GM23338 (cell line): ENCODE data around the gene CHST11. TPM values are rescaled to one million over a fixed set of nuclear protein-coding genes. Genes with fewer than 3 reads are reported as not detected.
A peak's percentile ranks its signal among the peaks of the same experiment; 100 is the strongest.

Source experiments
- ATAC-seq: fragments of 200-7000 bp; cut with Tn5 transposase; 3 replicates; pipeline ENCODE4 v1.9.1; 2020
- DNase-seq: peaks from one replicate; pipeline ENCODE4 v3.0.0-alpha.2; 2015; ENCODE audit warnings: low spot score
- H2AFZ ChIP-seq: fragments of 200-600 bp; sonication (generic); 2 replicates; pipeline ENCODE4 v1.8.0; 2016; ENCODE audit warnings: antibody characterized with exemption, mild to moderate bottlenecking, moderate library complexity
- H3F3A ChIP-seq: fragments of 200-600 bp; sonication (generic); replicated peaks from 2 replicates; pipeline ENCODE4 v1.8.0; 2017; ENCODE audit warnings: antibody characterized with exemption, mixed run types, low read depth
- H3K27ac ChIP-seq: fragments of 200-600 bp; sonication (generic); 2 replicates; pipeline ENCODE4 v1.6.1; 2016; ENCODE audit warnings: low read depth
- H3K27me3 ChIP-seq: fragments of 200-600 bp; sonication (generic); 2 replicates; pipeline ENCODE4 v1.8.0; 2016; ENCODE audit warnings: mild to moderate bottlenecking, mixed run types, moderate library complexity; ENCODE audit not compliant: insufficient read depth
- H3K36me3 ChIP-seq: fragments of 200-600 bp; sonication (generic); 2 replicates; pipeline ENCODE4 v1.8.0; 2016; ENCODE audit warnings: mild to moderate bottlenecking; ENCODE audit not compliant: insufficient read depth
- H3K4me1 ChIP-seq: fragments of 200-600 bp; sonication (generic); 2 replicates; pipeline ENCODE4 v1.8.0; 2016; ENCODE audit warnings: mild to moderate bottlenecking, moderate library complexity; ENCODE audit not compliant: insufficient read depth
- H3K4me2 ChIP-seq: fragments of 200-600 bp; sonication (generic); 2 replicates; pipeline ENCODE4 v1.7.1; 2017; ENCODE audit warnings: mixed run types
- H3K4me3 ChIP-seq: fragments of 200-600 bp; sonication (generic); 2 replicates; pipeline ENCODE4 v1.6.1; 2016; ENCODE audit warnings: mixed run types
- H3K79me2 ChIP-seq: fragments of 200-600 bp; sonication (generic); replicated peaks from 2 replicates; pipeline ENCODE4 v1.8.0; 2017; ENCODE audit warnings: mild to moderate bottlenecking; ENCODE audit not compliant: insufficient read depth
- H3K9me2 ChIP-seq: fragments of 200-600 bp; sonication (generic); 2 replicates; pipeline ENCODE4 v1.8.0; 2017; ENCODE audit not compliant: insufficient read depth
- H4K20me1 ChIP-seq: fragments of 200-600 bp; sonication (generic); replicated peaks from 2 replicates; pipeline ENCODE4 v1.8.0; 2017; ENCODE audit warnings: mild to moderate bottlenecking; ENCODE audit not compliant: insufficient read depth
- H3K27ac Mint-ChIP-seq: 2 replicates; pipeline ENCODE4 v1.8.0; 2020; ENCODE audit warnings: inconsistent platforms, mild to moderate bottlenecking, moderate library complexity, mixed read lengths
- H3K27me3 Mint-ChIP-seq: 3 replicates; pipeline ENCODE4 v1.8.0; 2022; ENCODE audit warnings: low read depth, mild to moderate bottlenecking, moderate library complexity, mixed read lengths, inconsistent platforms; ENCODE audit not compliant: insufficient read depth, poor library complexity
- H3K36me3 Mint-ChIP-seq: 3 replicates; pipeline ENCODE4 v1.8.0; 2021; ENCODE audit warnings: low read depth, mild to moderate bottlenecking, inconsistent platforms, moderate library complexity, mixed read lengths
- H3K4me1 Mint-ChIP-seq: 3 replicates; pipeline ENCODE4 v1.8.0; 2020; ENCODE audit warnings: mild to moderate bottlenecking, inconsistent platforms, mixed read lengths
- H3K4me3 Mint-ChIP-seq: 3 replicates; pipeline ENCODE4 v1.8.0; 2021; ENCODE audit warnings: moderate library complexity, mild to moderate bottlenecking, inconsistent platforms, mixed read lengths
- H3K9me3 Mint-ChIP-seq: 3 replicates; pipeline ENCODE4 v1.8.0; 2020; ENCODE audit warnings: moderate library complexity, mild to moderate bottlenecking, inconsistent platforms, mixed read lengths
- CREB1 ChIP-seq: fragments of 250-450 bp; sonication (Bioruptor Pico); IDR thresholded peaks from 2 replicates; pipeline ENCODE4 v1.5.0; 2020; ENCODE audit warnings: low read depth, mild to moderate bottlenecking, moderate library complexity
- EZH2phosphoT487 ChIP-seq: fragments of 200-600 bp; sonication (generic); IDR thresholded peaks from one replicate; pipeline ENCODE4 v1.8.1; 2018; ENCODE audit warnings: antibody characterized with exemption; ENCODE audit not compliant: unreplicated experiment
- JUNB ChIP-seq: IDR thresholded peaks from one replicate; pipeline ENCODE4 v1.6.1; 2016; ENCODE audit warnings: antibody characterized with exemption; ENCODE audit not compliant: unreplicated experiment
- NANOG ChIP-seq: IDR thresholded peaks from 2 replicates; pipeline ENCODE4 v1.6.1; 2016; ENCODE audit warnings: antibody characterized with exemption, borderline replicate concordance
- POLR2AphosphoS5 ChIP-seq: IDR thresholded peaks from 2 replicates; pipeline ENCODE4 v1.6.1; 2016; ENCODE audit warnings: antibody characterized with exemption, low read depth
- STAT1 ChIP-seq: IDR thresholded peaks from one replicate; pipeline ENCODE4 v1.6.1; 2016; ENCODE audit warnings: antibody characterized with exemption; ENCODE audit not compliant: unreplicated experiment
- ZNF114 ChIP-seq: fragments of 250-450 bp; sonication (Bioruptor Pico); IDR thresholded peaks from 2 replicates; pipeline ENCODE4 v1.5.0; 2020; ENCODE audit warnings: mild to moderate bottlenecking, moderate library complexity
- polyA plus RNA-seq: library from polyadenylated mRNA; unstranded; fragments of >200 nt; fragmentation: Nextera tagmentation; extraction: Ambion mirVana; gene quantifications from 2 replicates; pipeline ENCODE4 v1.2.1, GENCODE V29; 2016
- total RNA-seq: library from RNA; depleted of rRNA; stranded (reverse); fragments of >200 nt; shearing (Covaris generic); gene quantifications from 2 replicates; pipeline ENCODE4 v1.2.3, GENCODE V29; 2014
- TF ChIP-seq, protein P1 (sequence below): IDR thresholded peaks from one replicate; pipeline ENCODE4 v1.6.1; 2018; ENCODE audit warnings: antibody characterized with exemption; ENCODE audit not compliant: unreplicated experiment
- TF ChIP-seq, protein P2 (sequence below), 2 experiments: fragments of 200-600 bp in 1 of 2; sonication (generic) in 1 of 2; conservative IDR thresholded peaks; 2 replicates each; pipeline versions ENCODE4 v1.5.1 to v1.6.1; 2016 to 2017; ENCODE audit warnings: antibody characterized with exemption in 2 of 2, low read depth in 2 of 2, mild to moderate bottlenecking in 2 of 2, moderate library complexity in 1 of 2
- TF ChIP-seq, protein P3 (sequence below): fragments of 250-450 bp; sonication (Bioruptor Pico); IDR thresholded peaks from 2 replicates; pipeline ENCODE4 v1.5.0; 2020; ENCODE audit warnings: mild to moderate bottlenecking, moderate library complexity

The CHST11 gene
- total and polyA plus RNA-seq, 2 experiments from 2014 or later = 7.7 to 25.7 TPM

DNA sequence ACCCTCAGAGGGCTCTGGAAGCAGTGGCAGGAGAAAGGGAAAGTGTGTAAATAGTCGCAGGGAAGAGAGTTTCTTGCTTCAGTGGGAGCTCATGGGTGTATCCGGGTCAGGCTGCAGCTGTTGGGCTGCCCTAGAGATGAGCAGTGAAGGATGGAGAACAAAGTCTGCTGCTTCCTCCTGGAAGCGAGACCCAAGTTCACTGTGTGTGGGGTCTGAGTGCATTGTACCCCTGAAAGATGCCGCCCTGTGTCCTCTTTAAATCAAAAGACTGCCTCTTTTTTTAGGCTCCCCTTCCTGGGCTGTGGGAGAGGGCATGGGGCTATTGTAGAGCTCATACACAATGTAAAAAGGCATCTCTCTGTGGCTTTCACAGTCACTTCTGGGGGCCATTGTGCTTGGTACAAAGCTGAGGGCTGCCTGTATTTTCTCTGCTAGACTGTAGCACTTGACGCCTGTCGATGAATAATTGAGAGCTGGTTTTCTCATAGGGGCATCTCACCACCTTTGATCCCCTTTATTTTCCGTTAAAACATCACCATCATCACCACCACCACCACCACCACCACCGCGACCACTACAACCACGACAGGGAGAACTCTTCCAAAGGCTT, 16.7 kb downstream of the CHST11 start:
- H3K36me3 Mint-ChIP-seq = no peaks in the 10 kb centered on the region
- no peak overlapping the region; the same call in 1 of the 2 replicates for H3K27ac Mint-ChIP-seq
- Histone ChIP-seq H3K4me3 (no peak overlapping the region), H3K27ac (no peak overlapping the region), H3K79me2 (peaks cover 18% of the 10 kb centered on the region), H3K27me3 (no peaks in the 10 kb centered on the region), H3K4me1 (peaks cover 13% of the 10 kb centered on the region), H4K20me1 (peaks cover 11% of the 10 kb centered on the region), H3K4me2 (no peak overlapping the region), H3F3A (no peaks in the 10 kb centered on the region), H2AFZ (no peak overlapping the region), H3K36me3 (no peaks in the 10 kb centered on the region), H3K9me2 (peaks cover 3% of the 10 kb centered on the region; the same call in 1 of the 2 replicates)
- TF ChIP-seq, protein P1, sequence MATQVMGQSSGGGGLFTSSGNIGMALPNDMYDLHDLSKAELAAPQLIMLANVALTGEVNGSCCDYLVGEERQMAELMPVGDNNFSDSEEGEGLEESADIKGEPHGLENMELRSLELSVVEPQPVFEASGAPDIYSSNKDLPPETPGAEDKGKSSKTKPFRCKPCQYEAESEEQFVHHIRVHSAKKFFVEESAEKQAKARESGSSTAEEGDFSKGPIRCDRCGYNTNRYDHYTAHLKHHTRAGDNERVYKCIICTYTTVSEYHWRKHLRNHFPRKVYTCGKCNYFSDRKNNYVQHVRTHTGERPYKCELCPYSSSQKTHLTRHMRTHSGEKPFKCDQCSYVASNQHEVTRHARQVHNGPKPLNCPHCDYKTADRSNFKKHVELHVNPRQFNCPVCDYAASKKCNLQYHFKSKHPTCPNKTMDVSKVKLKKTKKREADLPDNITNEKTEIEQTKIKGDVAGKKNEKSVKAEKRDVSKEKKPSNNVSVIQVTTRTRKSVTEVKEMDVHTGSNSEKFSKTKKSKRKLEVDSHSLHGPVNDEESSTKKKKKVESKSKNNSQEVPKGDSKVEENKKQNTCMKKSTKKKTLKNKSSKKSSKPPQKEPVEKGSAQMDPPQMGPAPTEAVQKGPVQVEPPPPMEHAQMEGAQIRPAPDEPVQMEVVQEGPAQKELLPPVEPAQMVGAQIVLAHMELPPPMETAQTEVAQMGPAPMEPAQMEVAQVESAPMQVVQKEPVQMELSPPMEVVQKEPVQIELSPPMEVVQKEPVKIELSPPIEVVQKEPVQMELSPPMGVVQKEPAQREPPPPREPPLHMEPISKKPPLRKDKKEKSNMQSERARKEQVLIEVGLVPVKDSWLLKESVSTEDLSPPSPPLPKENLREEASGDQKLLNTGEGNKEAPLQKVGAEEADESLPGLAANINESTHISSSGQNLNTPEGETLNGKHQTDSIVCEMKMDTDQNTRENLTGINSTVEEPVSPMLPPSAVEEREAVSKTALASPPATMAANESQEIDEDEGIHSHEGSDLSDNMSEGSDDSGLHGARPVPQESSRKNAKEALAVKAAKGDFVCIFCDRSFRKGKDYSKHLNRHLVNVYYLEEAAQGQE = no peak
- TF ChIP-seq ZNF114 (CRISPR knock-in tag) (no peak), CREB1 (no peak), STAT1 (no peak), NANOG (no peak), JUNB (no peak), EZH2phosphoT487 (no peak)
- H3K9me3 Mint-ChIP-seq = no peaks in the 10 kb centered on the region
- H3K4me1 Mint-ChIP-seq = peaks cover 33% of the 10 kb centered on the region
- ATAC-seq = peak; percentile 78
- H3K4me3 Mint-ChIP-seq = no peak overlapping the region; the same call in 2 of the 3 replicates
- peaks cover 10% of the 10 kb centered on the region for H3K27me3 Mint-ChIP-seq
- DNase-seq = no peak

DNA sequence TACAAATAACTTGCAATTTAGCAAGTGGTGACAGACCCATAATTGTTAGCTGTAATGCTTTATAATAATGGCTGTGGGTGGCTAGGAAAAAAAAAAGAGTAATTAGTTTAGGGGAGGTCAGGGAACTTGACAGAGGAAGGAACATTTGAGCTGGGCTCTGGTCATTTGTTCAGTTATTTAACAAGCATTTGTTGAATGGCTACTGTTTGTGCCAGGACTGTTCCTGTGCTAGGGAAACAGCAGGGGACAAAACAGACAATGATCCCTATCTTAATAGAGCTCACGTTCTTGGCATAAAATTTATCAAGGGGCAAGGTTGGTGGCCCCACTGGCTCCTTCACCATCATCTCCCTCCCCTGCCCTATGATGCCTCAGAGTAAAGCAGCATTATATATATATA, 18.5 kb downstream of the CHST11 start:
- no peaks in the 10 kb centered on the region for H3K9me3 Mint-ChIP-seq
- Histone ChIP-seq H3K27me3 (no peaks in the 10 kb centered on the region), H3K27ac (no peak overlapping the region), H3K36me3 (no peaks in the 10 kb centered on the region), H3K9me2 (peaks cover 11% of the 10 kb centered on the region; the same call in 1 of the 2 replicates), H3F3A (no peaks in the 10 kb centered on the region), H3K79me2 (peaks cover 14% of the 10 kb centered on the region), H3K4me1 (peaks cover 3% of the 10 kb centered on the region; the same call in 1 of the 2 replicates), H3K4me2 (no peak overlapping the region), H2AFZ (no peak overlapping the region), H4K20me1 (no peaks in the 10 kb centered on the region; the same call in 1 of the 2 replicates), H3K4me3 (no peak overlapping the region)
- no peak overlapping the region for H3K27ac Mint-ChIP-seq
- no peaks in the 10 kb centered on the region for H3K36me3 Mint-ChIP-seq
- no peak overlapping the region for H3K4me3 Mint-ChIP-seq
- DNase-seq (no peak), ATAC-seq (no peak)
- peaks cover 27% of the 10 kb centered on the region for H3K4me1 Mint-ChIP-seq
- H3K27me3 Mint-ChIP-seq = peaks cover 5% of the 10 kb centered on the region
- TF ChIP-seq EZH2phosphoT487 = no peak
- TF ChIP-seq, protein P2, sequence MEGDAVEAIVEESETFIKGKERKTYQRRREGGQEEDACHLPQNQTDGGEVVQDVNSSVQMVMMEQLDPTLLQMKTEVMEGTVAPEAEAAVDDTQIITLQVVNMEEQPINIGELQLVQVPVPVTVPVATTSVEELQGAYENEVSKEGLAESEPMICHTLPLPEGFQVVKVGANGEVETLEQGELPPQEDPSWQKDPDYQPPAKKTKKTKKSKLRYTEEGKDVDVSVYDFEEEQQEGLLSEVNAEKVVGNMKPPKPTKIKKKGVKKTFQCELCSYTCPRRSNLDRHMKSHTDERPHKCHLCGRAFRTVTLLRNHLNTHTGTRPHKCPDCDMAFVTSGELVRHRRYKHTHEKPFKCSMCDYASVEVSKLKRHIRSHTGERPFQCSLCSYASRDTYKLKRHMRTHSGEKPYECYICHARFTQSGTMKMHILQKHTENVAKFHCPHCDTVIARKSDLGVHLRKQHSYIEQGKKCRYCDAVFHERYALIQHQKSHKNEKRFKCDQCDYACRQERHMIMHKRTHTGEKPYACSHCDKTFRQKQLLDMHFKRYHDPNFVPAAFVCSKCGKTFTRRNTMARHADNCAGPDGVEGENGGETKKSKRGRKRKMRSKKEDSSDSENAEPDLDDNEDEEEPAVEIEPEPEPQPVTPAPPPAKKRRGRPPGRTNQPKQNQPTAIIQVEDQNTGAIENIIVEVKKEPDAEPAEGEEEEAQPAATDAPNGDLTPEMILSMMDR (conservative IDR thresholded peaks at IDR 0.05; ENCODE audit: low read depth in 2 of 2) = no peak
- TF ChIP-seq POLR2AphosphoS5 = no peak
- TF ChIP-seq NANOG = no peak
- no peak for TF ChIP-seq STAT1
- TF ChIP-seq, protein P3, sequence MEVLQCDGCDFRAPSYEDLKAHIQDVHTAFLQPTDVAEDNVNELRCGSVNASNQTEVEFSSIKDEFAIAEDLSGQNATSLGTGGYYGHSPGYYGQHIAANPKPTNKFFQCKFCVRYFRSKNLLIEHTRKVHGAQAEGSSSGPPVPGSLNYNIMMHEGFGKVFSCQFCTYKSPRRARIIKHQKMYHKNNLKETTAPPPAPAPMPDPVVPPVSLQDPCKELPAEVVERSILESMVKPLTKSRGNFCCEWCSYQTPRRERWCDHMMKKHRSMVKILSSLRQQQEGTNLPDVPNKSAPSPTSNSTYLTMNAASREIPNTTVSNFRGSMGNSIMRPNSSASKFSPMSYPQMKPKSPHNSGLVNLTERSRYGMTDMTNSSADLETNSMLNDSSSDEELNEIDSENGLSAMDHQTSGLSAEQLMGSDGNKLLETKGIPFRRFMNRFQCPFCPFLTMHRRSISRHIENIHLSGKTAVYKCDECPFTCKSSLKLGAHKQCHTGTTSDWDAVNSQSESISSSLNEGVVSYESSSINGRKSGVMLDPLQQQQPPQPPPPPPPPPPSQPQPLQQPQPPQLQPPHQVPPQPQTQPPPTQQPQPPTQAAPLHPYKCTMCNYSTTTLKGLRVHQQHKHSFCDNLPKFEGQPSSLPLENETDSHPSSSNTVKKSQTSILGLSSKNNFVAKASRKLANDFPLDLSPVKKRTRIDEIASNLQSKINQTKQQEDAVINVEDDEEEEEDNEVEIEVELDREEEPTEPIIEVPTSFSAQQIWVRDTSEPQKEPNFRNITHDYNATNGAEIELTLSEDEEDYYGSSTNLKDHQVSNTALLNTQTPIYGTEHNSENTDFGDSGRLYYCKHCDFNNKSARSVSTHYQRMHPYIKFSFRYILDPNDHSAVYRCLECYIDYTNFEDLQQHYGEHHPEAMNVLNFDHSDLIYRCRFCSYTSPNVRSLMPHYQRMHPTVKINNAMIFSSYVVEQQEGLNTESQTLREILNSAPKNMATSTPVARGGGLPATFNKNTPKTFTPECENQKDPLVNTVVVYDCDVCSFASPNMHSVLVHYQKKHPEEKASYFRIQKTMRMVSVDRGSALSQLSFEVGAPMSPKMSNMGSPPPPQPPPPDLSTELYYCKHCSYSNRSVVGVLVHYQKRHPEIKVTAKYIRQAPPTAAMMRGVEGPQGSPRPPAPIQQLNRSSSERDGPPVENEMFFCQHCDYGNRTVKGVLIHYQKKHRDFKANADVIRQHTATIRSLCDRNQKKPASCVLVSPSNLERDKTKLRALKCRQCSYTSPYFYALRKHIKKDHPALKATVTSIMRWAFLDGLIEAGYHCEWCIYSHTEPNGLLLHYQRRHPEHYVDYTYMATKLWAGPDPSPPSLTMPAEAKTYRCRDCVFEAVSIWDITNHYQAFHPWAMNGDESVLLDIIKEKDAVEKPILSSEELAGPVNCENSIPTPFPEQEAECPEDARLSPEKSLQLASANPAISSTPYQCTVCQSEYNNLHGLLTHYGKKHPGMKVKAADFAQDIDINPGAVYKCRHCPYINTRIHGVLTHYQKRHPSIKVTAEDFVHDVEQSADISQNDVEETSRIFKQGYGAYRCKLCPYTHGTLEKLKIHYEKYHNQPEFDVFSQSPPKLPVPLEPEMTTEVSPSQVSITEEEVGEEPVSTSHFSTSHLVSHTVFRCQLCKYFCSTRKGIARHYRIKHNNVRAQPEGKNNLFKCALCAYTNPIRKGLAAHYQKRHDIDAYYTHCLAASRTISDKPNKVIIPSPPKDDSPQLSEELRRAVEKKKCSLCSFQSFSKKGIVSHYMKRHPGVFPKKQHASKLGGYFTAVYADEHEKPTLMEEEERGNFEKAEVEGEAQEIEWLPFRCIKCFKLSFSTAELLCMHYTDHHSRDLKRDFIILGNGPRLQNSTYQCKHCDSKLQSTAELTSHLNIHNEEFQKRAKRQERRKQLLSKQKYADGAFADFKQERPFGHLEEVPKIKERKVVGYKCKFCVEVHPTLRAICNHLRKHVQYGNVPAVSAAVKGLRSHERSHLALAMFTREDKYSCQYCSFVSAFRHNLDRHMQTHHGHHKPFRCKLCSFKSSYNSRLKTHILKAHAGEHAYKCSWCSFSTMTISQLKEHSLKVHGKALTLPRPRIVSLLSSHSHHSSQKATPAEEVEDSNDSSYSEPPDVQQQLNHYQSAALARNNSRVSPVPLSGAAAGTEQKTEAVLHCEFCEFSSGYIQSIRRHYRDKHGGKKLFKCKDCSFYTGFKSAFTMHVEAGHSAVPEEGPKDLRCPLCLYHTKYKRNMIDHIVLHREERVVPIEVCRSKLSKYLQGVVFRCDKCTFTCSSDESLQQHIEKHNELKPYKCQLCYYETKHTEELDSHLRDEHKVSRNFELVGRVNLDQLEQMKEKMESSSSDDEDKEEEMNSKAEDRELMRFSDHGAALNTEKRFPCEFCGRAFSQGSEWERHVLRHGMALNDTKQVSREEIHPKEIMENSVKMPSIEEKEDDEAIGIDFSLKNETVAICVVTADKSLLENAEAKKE (CRISPR knock-in tag) = no peak
